NCI-H748 treated with DMSO at 0.1 percent for 48 hours (cell line): ENCODE results near the gene LCE1E.

Source experiments
- DNase-seq: peaks from one replicate; lab custom pipeline; 2025; lab: John Stamatoyannopoulos, UW

LCE1E gene

GRCh38 chr1:152786077-152786476 lies at the start of gene LCE1E:
TSS of gene LCE1E (plus strand) at chr1:152786257. CDS start at chr1:152787300, 1,043 bp downstream.
- DNase-seq = no peak

- no peak for DNase-seq
Observed at GRCh38 chr1:152737997-152738396, 48.1 kb upstream of the LCE1E start.

GRCh38 chr1:152739841-152740240 lies 46.2 kb upstream of the LCE1E start:
- DNase-seq = no peak

GRCh38 chr1:152741656-152742055 lies 44.4 kb upstream of the LCE1E start:
- DNase-seq = no peak

- DNase-seq = no peak
Observed at GRCh38 chr1:152743371-152744145, 42.5 kb upstream of the LCE1E start.

GRCh38 chr1:152745289-152745704 lies 40.8 kb upstream of the LCE1E start:
- peak; percentile 26 for DNase-seq

- no peak for DNase-seq
Observed at GRCh38 chr1:152745765-152746444, 40.2 kb upstream of the LCE1E start.

- DNase-seq = no peak
Observed at GRCh38 chr1:152747831-152748230, 38.2 kb upstream of the LCE1E start.

- DNase-seq = no peak
Observed at GRCh38 chr1:152752225-152752624, 33.8 kb upstream of the LCE1E start.

GRCh38 chr1:152753586-152753985 lies 32.5 kb upstream of the LCE1E start:
- DNase-seq = no peak

GRCh38 chr1:152756872-152757271 lies 29.2 kb upstream of the LCE1E start:
- no peak for DNase-seq

GRCh38 chr1:152757747-152758146 lies 28.3 kb upstream of the LCE1E start, which contains the start of gene KPRP:
TSS of gene KPRP (plus strand) at chr1:152758025. CDS start at chr1:152759589, 1,564 bp downstream.
- no peak for DNase-seq

- DNase-seq = no peak
Observed at GRCh38 chr1:152758636-152759035, 27.4 kb upstream of the LCE1E start.

- no peak for DNase-seq
Observed at GRCh38 chr1:152759453-152760173, 26.4 kb upstream of the LCE1E start.

- no peak for DNase-seq
Observed at GRCh38 chr1:152760551-152761190, 25.4 kb upstream of the LCE1E start.

- no peak for DNase-seq
Observed at GRCh38 chr1:152761609-152762213, 24.3 kb upstream of the LCE1E start.

GRCh38 chr1:152768847-152769533 lies 17.1 kb upstream of the LCE1E start:
- no peak for DNase-seq

GRCh38 chr1:152770411-152770810 lies 15.6 kb upstream of the LCE1E start:
- DNase-seq = no peak

- DNase-seq = no peak
Observed at GRCh38 chr1:152774875-152775274, 11.2 kb upstream of the LCE1E start, which contains the start of gene LCE1F. TSS of gene LCE1F (plus strand) at chr1:152775140. CDS start at chr1:152776372, 1,232 bp downstream.

GRCh38 chr1:152776361-152776760 lies 9.7 kb upstream of the LCE1E start:
- DNase-seq = no peak
